SIG-M5 (cell line): Measurements from ENCODE around the gene GCK.

Experiments
- DNase-seq: peaks from one replicate; lab custom pipeline; 2025; lab: John Stamatoyannopoulos, UW

Gene GCK

DNA sequence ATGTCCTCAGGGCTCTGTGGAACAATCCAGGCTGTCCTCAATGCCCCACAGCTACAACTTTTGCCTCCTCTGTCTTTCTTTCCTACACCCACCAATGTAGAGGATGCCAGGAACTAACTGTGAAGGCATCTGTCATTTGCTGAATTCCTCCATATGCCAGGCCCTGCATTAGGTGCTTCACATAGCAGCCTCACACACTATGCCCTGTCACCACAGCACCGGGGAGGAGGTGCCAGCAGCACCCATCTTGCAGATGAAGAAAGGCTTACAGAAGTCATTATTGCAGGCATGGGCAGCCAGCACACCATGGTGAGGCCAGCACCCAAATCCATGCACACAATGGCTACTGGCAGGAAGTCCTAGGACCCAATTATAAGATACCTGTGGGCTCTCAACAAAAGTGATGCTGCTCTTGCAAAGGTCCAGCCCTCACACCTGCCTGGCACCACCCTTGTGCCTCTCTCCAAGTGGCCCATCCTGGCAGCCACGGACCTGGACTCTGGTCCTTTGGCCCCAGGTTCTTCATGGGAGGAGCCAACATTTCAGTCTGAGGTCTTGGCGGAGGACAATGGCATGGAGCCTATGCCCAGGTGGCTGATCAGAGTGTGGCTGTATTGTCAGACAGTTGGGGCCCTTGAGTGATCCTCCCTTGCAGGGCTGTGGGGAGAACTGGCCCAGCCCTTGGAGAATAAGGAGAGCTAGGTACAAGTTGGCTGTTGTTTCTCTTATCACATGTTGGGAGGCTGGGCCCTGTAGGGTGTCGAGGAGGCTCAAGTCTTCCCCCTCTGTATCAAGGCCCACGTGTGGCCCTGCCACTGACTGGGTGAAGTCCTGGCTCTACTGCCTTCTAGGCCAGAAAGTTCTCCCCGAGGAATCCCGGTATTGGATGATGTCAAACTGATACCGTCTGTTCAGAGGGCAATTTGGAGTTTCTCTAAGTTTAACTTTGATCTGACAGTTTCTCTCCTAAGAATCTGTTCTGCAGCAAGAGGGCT is 33.8 kb downstream of the GCK start:
- no peak for DNase-seq

DNA sequence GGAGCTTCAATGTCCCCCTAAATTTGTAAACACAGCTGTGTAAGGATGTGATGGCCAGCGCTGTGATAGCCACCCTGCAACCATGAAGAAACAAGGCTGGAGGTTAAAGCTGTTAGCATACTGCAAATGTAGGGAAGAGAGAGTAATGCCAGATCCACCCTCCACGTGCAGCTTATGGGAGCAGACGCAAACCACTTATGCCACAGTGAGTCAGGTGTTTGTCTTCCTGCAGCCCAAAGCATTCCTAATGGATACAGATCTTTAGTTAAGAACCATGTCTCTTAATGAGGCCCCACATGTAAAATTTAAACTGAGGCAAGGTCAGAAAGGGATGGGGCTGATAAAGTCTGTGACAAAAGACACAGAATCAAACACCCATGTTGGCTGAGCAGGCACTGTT is 34.5 kb downstream of the GCK start:
- no peak for DNase-seq

DNA sequence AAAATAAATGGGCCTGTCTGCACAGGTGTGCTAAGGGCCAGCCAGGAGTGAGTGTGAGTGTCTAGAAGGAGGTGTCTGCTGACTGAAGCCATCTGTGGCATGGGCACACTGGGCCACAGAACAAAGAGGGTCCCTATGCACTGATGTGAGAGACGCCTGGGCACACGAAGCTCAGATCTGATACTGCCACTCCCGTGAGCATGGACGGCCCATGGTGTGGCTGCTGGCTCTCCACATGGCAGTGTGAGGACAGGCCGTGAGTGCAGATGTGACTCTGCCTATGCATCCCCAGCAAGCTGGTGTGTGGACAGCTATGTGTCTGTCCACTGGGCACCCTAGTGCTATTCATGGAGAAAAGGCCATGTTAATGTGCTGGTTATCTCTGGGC is 35.3 kb downstream of the GCK start:
- DNase-seq = no peak

DNA sequence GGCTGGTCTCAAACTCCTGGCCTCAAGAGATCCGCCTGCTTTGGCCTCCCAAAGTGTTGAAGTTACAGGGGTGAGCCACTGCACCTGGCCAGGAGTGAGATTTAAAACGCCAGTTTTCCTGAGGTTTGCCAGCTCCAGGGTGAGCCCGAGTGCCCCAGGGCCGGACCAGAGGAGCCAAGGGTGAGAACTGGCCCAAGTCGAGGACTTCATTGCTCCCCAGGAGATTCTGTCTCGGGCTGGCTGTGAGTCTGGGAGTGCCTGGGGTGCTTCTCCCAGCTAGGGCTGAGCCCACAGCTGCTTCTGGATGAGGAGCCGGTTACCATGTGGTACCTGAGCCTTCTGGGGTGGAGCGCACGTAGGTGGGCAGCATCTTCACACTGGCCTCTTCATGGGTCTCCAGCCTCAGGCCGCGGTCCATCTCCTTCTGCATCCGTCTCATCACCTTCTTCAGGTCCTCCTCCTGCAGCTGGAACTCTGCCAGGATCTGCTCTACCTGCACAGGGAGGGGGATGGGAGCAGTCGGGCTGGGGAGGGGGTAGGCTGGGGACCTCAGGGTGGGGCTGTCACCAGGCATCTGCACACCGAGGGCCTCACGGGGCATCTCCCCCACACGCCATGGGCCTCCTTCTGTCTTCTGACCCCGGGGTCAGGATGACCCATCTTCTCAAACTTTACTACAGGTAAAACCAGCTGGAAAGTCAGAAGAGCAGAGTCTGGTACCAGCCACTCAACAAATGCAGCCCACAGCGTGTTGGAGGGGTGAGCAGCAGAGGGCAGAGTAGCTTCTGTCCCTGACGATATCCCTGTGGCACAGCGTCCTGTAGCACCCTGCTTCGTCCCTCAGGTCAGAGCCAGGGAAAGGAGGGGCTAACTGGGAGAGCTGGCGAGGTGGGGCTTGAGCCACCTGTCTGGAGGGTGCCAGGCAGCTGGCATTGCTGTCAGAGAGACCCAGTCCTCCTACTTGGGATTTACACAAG is 36.0 kb downstream of the GCK start:
- no peak for DNase-seq

DNA sequence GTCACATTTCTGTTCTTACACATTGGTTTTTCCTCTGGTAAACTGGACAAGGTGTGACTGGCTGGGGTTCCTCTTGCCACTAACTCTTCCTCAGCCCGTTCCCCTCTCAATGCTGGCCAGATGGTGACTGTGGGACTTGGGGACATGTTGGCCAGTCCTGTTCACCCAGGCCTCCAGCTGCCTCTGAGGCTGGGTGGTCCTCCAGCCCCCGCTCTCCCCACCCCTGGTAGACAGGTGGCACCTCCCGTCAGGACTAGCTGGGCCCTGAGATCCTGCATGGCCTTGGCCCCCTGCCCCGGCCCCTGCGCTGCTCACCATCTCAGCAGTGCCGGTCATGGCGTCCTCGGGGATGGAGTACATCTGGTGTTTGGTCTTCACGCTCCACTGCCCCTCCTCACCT is 37.3 kb downstream of the GCK start:
- DNase-seq = no peak

DNA sequence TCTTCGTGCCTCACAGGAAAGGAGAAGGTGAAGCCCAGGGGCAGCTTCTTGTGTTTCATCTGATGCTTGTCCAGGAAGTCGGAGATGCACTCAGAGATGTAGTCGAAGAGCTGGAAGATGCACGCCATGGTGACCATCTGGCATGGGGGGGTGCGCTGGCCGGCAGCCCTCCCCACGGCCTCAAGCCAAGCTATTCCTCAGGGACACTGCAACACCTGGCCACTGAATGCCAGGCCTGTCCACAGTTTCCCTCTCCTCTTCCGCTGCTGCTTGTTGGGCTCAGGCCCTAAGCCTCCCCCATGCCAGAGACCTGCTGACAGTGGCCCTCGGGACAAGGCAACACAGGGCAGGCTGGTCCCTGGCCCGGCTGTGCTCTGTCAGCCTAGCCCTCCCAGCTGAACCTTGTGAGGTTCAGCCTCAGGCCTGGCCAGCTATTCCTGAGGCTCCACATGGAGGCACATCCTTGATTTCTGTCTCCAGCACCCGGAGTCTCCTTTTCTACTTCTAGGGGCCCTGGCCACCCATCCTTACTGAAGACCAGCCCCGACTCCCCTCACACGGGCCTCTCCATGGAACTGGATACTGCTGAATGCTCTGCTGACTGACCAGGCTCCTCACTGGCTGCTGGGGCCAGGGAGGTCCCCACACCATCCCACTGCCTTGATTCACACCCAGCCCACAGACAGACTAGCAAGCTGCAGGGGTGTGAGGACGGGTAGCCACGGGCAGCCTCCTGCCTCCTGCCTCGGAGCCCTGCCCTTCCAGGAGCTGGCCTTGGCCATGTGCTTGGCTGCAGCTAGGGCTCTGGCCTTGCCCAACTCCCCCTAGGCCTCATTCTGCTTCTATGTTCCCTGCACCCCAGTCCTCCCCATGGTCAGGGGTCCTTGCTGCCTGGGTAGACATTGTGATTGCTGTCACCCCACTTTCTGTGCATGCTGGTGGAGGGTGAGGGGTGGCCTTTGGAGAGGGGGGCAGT is 38.0 kb downstream of the GCK start:
- DNase-seq = no peak

DNA sequence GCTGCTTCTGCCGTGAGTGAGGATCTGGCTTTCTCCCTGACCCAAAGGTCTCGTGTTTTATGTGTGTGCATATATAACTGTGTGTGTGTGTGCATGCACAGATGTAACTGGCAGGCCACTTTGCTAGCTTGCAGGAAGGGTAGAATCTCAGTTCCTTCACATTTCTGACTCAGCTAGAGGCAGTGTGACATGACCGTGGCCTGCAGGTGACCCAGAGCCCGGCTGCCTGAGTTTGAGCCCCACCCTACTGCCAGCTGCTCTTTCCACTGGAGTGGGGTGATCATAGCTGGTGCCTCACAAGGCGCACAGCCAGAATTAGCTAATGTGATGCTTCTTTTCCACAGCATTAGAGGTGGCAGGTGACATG is 38.8 kb downstream of the GCK start:
- DNase-seq = no peak

DNA sequence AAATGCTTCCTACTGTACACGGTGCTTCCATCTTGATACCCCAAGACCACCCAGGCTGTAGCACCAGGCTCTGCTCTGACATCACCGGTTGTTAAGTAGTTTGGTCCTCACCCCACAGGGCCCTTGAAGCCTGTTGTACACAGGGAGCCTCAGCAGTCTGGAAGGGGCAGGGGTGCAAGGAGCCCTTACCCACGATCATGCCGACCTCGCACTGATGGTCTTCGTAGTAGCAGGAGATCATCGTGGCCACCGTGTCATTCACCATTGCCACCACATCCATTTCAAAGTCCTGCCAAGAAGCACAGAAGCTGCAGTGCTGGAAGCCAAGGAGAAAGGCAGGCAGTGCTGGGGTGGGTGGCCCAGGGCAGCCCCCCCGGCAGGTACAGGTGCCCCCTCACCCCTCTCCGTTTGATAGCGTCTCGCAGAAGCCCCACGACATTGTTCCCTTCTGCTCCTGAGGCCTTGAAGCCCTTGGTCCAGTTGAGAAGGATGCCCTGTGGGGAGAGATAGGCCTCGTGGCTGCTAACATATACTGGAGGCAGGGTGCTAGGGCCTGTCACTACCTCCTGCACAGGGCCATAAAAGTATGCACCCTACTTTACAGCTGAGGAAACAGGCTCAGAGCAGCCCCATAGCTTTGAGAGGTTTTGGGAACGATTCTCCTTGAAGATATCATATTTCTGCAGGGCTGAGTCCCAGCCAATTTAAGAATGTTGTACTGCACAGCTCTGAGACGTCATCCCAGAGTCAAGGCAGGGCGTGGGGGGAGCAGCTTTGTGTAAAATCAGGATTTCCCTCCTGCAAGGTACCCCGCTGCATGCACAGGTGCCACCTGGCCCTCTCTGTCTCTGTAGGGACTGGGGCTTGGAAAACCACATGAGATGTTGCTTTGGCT is 39.4 kb downstream of the GCK start:
- no peak for DNase-seq

DNA sequence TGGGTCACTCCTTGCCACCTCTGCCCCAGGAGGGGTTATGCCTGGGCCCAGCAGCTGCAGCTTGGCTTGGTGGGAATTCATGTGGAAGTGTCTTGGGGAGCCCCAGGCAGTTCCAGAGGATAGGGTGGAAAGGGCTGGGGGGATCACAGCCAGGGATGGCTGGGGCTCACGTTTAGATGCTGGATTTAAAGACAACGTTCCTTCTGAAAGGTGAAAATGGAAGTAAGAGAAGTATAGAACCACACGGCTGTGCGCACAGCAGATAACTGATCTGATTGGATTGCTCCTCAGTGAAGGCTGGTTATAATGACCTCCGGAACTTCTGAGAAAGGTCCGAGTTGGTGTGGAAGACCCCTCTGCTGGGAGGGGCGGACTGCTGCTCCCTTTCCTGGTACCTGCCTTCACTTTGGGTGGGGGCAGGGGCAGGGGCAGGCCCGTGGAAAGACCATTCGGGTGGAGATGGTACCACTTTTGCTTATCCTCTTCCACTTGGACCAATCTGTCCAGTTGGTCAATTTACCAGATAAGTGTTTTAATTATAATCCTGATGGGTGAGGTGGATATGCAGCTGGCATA is 40.2 kb downstream of the GCK start:
- no peak for DNase-seq

DNA sequence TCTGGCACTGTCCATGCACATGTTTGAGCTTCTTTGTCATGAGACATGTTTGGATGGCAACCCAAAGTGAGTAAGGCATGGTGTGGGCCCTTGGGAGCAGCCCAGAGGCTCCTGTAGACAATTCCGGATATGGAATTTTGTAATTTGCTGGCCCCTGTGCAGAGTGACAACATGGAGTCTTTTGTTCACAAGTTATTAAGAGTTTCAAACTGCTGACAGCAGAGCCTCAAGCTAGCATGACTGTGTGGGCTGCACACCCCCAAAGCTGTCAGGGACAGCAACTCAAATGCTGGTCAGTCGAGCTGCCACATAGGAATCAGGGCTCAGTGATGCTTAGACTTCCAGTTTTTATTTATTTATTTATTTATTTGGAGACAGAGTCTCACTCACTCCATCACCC is 41.1 kb downstream of the GCK start:
- DNase-seq = no peak

DNA sequence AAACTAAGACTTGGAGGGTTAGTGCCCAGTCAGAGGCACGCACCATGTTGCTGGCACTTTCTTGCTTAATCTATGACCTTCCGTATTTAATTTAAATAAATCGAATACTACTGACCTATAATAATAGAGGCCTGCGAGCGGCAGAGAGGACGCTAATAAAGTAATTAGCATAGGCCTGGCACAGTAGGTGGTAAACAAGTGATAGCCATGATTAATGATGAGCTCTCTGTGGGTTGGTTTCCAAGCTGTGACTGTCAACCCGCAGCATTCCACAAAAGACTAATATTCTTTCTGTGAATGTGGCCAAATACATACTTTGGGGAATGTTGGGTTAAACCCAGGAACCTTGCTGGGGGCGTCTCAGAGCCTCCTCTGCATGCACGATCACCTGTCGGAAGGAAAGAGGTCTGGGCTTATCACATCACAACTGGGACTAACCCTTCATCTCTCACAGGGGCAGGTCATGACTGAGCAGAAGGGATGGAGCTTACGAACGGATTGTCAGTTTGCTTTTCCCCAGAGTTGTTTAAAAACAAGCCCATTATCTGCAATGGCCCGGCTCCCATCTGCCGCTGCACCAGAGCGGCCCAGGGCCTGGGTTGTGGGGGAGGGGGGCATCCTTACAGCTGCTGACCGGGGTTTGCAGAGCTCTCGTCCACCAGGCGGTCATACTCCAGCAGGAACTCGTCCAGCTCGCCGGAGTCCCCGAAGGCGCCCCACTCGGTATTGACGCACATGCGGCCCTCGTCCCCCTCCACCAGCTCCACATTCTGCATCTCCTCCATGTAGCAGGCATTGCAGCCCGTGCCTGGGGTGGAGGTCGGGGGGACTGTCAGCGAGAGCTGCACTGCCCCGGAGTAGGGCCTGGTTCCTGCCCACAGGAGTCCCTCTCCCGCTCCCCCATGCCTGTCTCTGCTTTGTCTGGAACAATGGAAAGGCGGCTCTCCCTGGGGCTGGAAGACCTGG is 41.9 kb downstream of the GCK start:
- no peak for DNase-seq

DNA sequence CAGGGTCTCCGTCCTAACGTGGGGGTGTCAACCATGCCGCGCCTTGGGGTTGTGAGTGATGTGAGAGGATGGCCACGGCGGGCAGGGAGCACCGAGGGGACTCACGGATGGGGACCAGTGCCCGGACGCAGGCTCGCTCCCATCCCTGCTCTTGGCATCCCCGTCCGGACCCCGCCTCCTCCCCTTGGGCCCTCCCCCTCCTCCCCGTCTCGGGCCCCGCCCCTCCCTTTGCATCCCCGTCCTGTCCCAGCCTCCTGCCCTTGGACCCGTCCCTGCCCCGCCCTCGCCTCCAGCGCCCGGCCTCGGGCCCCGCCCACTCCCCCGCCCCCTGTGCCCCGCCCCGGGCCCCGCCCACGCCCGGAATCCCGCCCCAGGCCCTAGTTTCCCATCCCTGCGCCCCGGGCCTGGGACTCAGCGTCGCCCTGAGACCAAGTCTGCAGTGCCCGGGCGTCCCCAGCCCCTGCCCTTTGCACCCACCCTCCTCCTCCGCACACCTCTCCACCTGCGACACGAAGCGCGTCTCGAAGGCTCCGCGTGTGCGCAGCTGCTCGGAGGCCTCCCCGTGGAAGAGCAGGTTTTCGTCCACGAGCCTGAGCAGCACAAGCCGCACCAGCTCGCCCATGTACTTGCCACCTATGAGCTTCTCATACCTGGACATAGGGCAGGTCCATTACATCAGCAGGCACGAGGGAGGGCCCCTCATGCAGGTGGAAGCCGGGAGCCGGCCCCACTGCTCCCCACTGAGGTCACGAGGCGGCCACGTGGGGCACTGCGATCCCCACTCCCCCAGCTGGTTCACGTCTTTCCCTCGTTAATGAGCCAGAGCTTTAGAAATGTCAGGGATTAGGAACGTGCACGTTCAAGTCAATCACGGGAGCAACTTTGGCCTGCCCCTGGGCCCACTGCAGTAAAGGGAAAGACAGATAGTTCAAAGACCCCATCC is 43.0 kb downstream of the GCK start:
- no peak for DNase-seq

DNA sequence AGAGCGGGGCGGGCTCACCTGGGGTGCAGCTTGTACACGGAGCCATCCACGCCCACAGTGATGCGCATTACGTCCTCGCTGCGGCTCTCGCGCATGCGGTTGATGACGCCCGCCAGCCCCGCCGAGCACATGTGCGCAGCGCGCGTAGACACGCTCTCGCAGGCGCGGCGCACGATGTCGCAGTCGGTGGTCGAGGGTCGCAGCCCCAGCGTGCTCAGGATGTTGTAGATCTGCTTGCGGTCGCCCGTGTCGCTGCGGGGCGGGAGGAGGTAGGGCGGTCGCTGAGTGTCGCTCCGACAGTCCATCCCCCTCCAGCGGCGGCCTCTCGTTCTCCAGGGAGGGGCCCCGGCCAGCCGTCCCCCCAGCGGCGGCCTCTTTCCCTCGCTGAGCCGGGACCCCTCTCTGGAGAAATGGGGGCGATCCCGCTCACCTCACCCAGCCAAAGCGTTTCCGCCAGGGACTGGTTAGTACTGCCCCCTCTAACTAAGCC is 43.7 kb downstream of the GCK start:
- no peak for DNase-seq

DNA sequence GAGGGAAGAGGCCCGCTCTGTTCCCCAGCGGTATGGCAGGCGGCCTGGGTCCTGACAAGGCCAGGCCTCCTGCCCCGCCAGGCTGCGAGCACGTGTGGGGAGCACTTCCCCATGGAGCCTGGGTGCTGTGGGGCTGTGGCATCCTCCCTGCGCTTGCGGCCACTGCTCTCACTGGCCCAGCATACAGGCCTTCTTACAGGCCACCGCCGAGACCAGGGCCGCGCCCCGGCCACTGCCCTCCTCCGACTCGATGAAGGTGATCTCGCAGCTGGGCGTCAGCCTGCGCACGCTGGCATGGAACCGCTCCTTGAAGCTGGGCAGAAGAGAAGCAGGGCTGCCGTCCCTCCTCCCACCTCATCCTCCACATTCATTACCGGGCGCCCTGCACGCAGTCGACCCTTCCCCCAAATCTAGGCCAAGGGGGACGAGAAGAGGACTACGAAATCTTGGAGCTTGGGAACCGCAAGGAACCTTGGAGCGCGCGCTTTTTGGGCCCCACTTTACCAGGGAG is 44.2 kb downstream of the GCK start:
- no peak for DNase-seq

DNA sequence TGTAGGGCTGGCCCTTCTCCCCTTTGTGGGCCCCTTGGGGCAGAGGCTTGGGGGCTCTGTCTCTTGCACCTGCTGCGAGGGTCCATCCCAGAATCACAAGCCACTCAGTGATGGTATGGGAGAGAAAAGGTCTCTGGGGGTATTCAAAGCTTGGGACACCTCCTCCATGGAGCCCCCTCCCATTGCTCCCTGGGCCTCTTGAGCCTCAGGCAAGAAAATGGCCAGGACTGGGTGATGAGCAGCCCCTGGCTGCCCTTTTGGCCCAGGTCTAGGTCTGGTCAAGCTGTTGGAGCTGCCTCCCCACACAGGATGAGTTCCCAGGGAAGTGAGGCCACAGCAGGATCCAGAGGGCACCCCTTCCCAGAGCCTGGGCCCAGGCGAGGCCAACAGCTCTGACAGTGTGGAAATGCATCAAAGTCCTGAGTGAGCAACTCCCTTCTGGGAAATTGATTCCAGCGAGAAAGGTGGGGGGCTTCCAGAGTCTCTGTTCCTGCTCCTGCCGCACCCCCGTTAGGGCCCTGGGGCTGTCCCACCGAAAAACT is 44.7 kb downstream of the GCK start:
- DNase-seq = no peak

DNA sequence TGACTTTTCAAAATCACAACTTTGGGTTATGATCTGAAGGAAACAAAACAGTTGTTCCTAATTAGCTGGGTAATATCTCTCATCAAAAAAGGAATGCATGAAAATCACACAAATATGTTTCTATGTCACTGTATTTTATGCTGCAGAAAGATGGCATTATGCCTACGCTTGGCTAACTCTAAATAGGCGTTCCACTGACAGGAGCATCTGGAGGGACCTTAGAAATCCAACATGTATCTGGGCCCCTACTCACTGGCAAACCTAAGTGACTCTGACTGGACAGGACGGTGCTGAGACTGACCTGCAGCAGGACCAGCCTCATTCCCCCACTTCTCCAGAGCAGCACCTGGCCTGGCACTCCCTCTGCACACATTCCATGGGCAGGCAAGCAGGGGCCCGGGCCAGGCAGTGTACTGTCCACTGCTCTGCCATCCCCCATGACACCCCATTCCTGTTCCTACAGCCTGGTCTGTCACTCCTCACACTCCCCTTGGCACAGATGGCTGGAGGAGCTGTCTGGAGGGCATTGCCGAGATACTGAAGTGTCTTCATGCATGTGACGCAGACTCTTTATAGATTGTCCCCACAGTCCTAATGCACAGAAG is 45.5 kb downstream of the GCK start:
- no peak for DNase-seq

DNA sequence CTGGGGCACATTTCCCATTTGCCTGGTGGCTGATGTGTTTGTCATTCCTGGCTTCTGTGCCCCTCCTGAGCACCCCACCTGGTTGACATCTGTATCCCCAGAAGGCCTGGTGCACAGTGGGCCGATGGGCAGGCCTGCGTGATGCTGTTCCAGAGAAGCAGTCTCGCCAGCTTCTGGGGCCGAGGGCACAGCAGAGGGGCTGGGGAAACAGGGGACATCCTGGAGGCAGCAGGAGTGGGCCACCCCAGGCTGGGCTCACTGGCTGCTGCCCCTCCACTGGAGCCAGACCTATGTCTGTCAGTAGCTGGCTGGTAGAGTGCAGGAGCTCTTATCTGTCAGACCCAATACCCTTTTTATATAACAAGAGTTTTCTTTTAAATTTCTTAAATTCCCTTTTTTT is 47.2 kb downstream of the GCK start:
- DNase-seq = no peak
